NCI-H226 (cell line): Measurements from ENCODE around the gene APCDD1L.
A peak's percentile ranks its signal among the peaks of the same experiment; 100 is the strongest.

ENCODE experiments used
- DNase-seq: peaks from one replicate; pipeline ENCODE4 v3.0.0-alpha.2; 2015

APCDD1L gene

DNA sequence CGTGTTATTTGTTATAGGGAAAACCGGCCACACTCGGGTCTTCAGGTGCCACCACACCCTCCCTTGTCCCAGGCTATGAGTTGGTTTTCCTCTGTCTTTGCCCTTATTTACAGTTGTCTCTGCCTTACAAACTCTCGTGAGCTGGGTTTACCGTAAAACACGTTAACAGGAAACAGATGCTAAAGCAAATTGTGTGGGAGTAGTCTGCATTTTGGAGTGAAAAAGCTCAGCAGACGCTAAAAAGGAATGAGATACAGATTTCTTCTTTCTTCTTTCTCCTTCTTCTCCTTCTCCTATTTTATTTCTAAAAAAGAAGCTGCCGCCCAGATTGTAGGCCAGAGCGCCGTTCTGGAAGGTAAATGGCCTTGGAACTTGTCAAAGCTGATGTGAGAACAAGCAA is 51.9 kb downstream of the APCDD1L start:
- no peak for DNase-seq

DNA sequence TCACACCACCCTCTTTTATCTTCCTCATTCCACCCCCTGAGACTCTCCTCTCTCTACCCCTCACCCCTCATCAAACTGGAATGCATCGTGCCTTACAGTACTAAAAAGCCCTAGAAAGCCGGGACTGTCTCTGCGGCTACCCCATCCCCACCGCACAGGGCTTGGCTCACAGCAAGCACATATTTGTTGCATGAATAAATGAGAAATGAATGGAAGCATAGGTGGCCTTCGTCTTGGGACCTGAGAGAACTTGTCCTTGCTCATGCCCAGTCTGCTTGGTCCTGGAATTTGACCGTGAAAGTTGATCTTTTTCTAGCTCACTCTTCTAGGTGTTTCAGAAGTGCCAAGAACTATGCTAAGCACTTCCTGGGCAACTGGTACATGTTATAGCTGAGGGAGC is 53.3 kb downstream of the APCDD1L start:
- no peak for DNase-seq

DNA sequence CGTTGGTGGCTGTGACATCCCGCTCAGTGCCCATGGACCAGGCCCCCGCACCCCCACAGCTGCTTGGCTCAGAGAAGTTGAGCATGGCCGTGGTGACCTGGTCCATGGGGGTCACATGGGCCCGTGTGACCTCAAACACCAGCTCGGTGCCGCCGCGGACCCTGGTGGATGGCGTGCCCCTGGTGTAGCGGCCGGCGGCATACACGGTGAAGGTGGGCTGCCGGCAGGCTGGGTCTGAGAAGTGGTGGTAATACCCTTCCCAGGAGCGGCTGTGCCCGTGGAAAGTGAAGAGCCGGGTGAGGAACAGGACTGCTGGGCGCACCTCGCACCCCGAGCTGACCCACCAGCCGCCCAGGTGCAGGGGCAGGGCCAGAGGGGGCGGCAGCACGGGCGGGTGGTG is 54.1 kb downstream of the APCDD1L start:
- no peak for DNase-seq

DNA sequence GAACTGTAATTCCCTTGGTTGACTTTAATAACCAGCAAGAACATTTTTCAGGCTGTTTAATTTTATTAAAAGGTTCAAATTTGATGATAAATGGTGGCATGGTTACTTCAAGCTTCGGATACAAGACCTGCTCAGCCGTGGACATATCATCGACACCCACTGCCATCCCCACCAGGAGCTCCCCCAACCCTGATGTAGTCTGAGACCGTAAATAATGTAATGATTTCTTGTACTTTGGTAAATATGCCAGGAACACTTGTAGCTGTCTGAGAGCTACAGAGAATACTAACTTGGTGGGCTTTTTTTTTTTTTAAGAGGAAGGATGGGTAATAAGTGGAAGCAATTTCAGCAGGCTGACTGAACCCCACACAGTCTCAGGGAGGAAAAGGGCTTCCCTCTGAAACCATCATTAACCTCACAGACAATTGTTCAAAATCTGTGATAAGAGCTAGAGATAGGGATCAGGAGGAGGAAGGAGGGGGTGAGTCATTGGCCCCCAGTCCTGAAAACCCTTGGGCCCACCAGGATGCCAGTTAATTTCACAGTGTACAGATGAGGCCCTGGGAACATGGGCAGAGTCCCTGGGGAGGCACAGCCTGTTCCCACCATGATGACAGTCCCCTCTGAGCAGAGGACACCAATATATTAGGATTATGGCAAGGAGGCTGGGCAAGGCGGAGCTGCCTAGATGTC is 56.0 kb downstream of the APCDD1L start:
- no peak for DNase-seq

DNA sequence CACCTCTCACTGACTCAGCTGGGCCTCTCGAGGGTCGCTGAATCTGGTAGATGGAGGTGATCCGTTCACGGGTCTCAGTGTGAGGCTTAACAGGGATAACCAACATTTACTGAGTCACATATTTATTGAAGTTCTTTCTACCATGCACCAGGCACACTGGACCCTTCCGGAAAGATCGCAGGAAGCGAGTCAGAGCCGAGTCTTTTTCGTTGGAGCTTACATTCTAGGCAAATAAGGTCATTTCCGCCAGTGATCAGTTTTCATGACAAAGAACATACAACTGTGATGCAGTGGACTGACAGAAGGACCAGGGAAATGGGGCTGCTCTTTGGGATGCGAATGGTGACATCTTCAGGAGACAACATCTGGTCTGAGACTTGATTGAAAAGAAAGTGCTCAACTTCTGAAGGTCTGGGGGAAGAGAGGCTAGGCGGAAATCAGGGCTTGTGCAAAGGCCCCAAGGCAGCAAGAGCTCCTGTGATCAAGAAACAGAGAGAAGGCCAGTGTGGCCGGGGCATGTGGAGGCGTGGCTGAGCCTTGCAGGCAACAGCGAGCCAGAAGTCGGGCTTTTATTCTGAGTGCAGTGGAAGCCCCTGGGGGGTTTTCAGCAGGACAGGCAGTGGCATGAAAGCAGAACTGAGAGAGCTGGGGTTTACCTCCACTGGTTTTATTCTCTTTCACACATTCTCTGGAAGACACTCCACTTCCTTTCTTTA is 56.7 kb downstream of the APCDD1L start:
- DNase-seq = peak; percentile 7

DNA sequence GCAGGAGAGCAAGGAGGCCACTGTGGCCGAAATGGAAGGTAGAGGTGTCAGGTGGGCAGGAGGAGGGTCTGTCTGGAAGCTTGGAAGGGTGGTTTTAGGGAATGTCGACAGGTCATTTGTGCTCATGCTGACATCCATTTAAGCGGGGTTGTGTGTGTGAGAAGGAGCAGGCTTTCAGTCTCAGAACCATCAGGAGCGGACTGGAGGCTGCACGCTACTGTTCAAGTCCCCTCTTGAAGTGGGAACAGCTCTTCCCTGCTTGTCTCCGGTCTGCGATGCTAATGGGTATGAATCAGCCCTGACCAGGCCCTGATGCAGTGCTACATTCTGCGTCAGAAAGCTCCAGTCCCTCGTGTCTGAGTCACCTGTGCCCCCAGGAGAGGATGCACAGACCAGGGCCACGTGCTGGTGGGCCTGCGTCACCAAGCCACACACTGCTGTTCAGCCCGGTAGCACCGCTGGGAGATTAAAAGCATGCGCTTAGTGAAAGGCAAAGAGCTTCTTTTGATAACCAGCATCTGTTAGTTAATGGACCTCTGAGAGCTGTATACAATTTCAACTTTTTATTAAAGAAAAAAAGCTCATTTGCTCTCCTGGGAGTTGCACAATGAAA is 58.0 kb downstream of the APCDD1L start:
- DNase-seq = no peak

DNA sequence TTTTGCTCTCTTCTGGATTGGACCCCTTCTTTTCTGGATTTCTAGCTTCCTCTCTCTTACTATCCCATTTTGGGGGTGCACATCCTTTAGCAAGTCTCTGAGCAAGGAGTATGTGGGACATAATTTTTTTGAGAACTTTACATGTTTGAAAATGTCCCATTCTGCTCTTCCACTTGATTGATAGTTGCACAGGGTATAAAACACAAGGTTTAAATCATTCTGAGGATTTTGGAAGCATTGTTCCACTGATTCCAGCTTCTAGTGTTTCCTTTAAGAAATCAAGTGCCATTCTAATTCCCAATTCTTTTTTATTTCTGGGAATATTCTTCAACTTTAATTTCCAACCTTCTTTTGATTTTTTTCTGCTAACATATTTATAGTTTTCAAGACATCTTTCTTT is 60.7 kb downstream of the APCDD1L start:
- DNase-seq = no peak

DNA sequence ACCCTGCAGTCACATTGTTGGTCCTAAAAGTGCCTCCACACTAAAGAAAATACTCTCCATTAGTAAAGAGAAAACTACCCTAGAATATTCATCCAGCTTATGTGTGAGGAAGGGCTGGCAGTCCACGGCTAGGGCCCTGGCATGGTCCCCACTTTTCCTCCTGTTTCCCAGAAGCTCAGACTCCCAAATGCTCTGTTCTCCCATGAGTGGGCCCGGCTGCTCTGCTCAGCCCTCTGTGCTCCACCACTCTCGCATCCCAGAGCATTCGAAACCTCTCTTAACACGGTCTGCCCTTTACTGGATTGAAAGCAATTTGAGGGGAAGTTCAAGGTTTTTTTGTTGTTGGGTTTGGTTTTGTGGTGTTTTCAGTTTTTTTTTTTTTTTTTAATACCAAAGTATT is 61.8 kb downstream of the APCDD1L start:
- DNase-seq = no peak

DNA sequence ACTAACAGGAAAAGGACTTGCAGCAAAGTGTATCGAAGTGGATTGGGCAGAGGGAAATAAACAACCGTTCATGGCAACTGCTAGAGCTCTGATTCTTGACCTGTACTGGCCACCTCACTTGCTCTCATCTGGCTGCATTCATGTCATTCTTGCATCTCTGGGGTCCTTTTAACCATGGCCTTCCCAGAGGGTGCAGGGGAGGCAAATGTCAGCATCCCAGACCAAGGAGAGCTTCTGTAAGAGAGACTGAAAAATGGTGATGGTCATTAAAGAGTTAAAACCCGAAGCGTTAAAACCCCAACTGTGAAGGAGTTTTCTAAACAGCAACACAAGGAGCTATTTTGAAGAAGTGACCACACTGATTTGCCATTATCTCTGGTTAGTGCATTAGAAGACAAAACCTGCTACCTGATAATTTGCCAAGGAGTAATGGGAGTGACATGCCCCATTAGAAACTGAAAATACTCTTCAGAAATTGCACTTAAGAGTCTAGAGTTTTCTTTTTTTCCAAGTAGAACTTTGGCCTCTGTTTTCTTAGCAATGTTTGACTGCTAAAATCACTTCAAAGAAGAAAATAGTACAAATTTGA is 62.4 kb downstream of the APCDD1L start:
- DNase-seq = no peak

DNA sequence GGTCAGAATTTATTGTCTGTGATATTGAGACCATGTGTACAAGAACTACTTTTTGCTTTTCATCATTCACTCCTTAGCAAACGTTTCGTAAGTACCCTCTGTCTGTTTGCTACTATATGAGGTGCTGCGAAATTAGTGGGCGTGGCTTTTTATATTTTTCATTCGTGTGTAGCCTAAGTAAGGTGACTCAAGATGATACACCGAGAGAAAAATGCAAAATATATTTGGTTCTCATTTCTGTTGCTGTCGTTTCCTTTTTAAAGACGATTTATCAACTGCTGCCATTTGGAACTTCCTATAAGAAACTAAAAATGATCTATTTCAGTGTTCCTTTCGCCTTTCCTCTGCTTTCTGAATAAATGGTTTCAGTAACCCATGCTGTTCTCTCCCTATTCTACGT is 64.9 kb downstream of the APCDD1L start:
- DNase-seq = no peak

DNA sequence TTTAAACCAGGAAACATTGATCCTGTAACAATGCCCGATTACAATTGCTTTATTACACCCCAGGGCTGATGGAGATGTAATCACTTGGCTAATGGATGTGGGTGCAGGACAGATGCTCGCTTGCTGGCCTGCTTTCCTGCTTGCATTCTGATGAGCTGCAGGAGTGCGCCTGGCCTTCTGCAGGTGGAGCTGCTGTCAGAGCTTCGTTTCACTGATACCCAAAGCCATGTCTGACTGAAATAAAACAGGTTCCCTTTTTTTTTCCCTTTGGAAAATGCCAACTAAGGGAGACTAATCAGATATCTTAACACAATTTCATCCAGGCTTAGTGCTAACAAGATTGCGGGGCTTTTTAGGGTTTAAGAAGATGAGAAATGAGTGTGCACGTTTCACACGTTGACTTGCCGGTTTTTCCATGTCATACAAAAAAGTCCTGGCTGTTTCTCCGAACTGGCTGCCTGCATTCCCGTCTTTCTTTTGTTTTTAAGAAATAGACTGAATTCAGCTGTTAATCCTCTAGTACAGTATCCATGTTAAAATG is 65.4 kb downstream of the APCDD1L start:
- no peak for DNase-seq

DNA sequence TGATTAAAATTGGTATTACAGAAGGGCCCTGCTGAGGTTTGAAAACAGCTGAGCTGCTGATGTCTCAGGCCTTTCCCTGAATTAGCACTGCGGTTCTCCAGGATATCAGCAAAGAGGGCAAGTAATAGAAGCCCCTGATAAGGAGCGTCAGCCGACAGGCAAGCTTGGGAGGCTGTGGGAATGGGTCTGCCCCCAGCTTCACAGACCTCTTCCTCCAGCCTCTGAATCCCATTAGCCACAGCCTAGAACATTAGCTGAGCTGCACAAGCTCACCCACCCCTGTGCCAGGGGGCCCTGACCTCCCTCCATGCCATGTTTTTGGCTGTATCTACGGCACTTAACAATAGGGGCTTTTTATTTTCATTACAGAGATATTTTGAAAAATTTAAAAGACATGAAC is 66.2 kb downstream of the APCDD1L start:
- no peak for DNase-seq

DNA sequence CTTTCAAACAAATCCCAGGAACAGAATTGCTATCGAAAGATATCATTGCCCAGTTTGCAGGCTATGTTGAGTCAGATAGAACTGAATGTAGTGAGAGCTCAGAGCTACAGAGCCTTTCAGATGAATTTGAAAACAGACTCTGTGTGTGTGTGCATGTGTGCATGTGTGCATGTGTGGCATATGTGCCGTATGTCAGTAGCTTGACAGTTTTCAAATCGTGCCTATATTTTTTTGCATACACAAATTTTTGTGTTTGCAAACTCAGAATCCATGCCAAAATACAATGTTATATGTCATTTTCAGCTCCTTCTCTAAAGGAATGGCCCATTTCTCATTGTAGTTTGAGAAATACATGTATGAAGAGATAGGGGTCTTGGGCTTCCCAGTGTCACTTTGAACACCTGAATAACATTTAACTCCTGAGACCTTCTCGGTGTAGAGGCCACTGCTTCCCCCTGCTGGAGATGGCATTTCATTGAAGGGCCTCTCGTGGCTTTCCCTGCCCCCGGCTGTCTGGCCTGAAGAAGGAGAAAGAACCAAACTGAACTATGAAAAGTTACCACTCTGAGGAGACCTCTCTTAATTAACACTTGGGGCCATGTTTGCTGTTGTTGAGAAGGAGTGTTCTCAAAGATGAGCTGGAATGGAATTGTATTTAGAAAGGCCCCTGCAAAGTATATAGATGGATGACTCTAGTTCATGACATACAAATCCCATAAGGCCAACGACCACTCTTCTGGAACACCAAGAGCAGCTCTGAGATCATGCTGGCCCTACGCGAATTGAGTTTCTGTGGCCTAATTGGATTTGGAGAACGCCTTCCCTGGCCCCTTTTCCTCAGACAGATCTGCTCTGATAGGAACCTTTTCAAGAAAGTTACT is 67.4 kb downstream of the APCDD1L start:
- DNase-seq = peak; percentile 28

DNA sequence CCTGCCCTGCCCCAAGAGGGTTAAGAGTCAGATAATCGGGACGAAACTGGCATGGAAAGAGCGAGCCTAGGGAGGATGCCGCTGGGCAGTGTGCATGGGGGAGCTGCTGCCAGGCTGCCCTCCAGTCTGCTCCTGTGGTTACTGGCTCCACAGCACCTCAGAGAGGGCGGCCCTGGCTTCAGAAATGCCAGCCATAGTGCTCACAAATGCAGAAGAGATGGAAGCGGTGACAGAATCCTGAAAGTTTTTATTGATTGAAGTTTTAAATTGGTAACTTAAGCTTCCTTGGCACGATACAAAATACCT is 68.3 kb downstream of the APCDD1L start:
- no peak for DNase-seq

DNA sequence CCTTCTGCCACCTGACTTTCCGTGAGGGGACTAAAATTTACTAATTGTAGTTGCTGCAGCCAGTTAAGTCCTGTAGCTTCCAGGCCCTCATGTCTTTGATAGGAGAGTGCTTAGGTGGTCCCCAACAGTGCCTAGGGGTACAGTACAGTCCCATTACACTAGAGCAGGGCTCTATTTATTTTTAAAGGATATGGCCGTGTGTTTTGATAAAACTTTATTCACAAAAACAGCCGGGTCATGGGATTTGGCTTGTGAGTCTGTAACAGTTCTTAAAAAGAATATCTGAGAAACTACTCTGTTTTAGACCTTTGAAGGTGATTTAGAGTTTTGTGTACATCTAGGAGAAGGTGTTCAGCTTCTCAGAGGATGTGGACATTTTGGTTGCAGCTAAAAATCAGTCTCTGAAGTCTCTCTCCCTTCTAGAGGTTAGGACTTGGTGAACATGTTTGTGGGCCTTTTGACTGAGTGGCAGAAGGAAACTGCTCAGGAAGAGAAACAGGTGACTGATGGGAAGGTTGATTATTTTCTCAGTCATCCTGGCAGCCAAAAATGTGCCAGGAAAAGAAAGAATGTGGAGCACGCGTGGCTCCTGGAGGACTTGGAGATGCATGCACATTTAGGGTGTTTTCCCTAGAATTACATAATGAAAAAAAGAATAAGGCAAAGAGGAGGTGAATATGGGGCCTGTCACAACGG is 68.8 kb downstream of the APCDD1L start:
- no peak for DNase-seq

DNA sequence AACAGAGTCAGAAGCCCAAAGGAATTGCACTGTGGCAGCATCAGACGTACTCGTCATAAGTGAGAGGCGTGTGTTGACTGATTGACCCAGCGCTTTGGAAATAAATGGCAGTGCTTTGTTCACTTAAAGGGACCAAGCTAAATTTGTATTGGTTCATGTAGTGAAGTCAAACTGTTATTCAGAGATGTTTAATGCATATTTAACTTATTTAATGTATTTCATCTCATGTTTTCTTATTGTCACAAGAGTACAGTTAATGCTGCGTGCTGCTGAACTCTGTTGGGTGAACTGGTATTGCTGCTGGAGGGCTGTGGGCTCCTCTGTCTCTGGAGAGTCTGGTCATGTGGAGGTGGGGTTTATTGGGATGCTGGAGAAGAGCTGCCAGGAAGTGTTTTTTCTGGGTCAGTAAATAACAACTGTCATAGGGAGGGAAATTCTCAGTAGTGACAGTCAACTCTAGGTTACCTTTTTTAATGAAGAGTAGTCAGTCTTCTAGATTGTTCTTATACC is 70.4 kb downstream of the APCDD1L start:
- no peak for DNase-seq

DNA sequence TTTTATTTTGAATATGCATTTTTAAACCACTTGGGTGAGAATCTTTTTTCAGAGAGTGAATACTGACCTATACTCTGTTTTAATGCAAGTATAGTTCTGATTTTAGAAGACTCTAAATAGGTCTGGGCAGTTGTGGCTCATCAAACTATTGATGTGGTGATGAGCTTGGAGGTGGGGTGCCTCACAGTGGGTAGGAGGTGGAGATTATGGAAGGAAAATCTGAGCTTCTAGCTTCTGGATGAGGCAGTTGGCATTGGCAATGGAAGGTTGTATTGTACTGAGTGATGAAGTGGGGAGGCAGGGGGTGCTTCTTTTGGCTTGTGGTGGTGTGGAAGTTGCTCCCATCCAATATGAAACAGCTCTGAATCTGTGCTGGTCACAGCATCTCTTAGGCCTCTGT is 73.5 kb downstream of the APCDD1L start:
- DNase-seq = no peak

DNA sequence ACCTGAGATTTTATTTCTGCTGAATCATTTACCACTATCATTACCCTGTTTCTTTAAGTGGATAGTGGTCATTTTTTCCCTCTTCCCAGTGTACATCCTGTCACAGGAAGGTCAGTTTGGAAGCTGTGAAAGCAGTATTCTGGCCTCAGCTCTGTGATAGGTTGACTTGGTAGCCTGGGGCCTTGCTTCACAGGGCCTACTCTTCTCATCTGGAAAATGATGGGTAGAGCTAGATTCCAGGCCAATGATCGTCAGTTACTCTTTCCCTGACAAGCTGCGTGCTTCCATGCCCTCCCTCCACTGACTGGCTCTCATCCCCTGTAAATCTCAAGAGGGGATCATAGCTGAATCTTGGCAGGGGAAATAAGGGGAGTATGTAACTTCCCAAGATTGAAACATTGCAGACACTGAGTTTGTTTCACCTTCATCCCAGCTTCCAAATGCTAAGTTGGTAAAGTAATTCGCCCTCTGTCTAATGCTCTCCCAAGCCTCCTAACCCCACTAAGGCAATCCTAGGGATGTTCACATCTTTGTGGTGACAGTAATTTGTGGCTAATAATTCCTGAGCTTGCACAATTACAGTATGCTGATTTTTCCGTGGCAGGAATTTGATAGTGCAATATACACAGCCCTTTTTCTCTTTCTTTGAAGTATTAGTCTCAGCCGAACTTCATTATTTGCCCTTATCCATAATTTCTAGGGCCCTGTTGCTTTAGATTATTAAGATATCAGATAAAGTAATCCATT is 75.0 kb downstream of the APCDD1L start:
- DNase-seq = no peak

DNA sequence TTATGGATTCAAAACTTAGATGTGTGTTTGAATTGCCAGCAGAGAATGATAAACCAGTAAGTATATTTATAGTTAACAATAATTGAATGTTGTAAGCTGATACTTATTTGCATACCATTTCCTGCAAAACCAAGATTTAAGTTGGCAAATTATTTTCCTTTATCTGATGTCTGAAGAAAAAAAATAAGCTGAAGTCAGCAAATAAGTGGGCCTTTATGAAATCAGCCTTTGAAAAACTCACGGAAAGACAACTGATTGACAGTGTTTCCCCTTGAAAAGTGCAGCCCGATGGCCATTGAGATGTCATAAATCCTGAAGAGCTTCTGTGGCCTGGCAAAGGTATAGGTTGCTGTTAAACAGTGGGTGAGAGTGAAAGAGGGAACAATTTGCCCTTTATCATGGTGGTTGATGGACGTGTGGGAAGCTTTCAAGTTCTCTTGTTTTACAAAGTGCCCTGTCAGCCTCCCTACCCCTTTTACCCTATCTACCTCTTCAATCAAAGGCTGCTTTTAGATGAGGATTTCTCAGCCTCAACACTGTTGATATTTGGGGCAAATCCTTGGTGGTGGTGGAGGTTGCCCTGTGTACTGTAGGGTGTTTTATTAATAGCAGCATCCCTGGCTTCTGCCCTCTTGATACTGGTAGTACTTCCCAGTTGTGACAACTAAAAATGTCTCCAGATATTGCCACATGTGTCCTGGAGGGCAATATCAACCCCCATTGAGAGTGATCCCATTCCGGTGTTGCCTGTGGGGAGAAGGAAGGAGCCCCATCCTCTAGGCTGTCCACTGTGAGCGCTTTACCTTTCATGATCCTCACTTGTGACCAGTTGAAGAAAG is 76.0 kb downstream of the APCDD1L start:
- no peak for DNase-seq
